ENCODE measurements around the gene NHLRC4.

The NHLRC4 gene

DNA sequence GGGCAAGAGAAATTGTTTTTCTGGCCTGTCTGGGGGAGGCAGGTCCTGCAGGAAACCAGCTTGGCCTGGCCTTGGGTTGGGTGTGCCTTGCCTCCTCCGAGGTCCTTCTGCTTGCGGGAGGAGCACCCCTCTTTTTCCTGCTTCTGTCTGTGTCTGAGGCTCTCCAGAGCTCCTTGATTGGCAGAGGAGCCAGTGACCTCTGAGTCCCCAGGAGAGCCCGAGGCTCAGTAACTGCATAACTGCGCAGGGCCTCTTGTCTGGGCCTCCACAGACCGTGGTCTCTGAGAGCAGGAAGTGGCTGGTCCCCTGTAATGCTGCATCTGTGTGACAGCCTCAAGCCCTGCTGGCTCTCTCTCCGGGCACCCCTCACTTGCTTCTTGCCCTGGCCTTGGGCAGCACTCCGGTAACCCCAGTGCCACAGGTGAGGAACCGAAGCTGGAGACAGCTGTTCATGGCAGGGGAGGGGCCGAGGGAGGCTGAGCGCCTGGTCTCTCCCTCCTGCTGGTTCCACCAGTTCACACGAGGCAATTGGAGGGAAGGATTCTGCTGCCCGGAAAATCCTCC, 37.7 kb upstream of the NHLRC4 start (continued):
- TF ChIP-seq, protein P1, sequence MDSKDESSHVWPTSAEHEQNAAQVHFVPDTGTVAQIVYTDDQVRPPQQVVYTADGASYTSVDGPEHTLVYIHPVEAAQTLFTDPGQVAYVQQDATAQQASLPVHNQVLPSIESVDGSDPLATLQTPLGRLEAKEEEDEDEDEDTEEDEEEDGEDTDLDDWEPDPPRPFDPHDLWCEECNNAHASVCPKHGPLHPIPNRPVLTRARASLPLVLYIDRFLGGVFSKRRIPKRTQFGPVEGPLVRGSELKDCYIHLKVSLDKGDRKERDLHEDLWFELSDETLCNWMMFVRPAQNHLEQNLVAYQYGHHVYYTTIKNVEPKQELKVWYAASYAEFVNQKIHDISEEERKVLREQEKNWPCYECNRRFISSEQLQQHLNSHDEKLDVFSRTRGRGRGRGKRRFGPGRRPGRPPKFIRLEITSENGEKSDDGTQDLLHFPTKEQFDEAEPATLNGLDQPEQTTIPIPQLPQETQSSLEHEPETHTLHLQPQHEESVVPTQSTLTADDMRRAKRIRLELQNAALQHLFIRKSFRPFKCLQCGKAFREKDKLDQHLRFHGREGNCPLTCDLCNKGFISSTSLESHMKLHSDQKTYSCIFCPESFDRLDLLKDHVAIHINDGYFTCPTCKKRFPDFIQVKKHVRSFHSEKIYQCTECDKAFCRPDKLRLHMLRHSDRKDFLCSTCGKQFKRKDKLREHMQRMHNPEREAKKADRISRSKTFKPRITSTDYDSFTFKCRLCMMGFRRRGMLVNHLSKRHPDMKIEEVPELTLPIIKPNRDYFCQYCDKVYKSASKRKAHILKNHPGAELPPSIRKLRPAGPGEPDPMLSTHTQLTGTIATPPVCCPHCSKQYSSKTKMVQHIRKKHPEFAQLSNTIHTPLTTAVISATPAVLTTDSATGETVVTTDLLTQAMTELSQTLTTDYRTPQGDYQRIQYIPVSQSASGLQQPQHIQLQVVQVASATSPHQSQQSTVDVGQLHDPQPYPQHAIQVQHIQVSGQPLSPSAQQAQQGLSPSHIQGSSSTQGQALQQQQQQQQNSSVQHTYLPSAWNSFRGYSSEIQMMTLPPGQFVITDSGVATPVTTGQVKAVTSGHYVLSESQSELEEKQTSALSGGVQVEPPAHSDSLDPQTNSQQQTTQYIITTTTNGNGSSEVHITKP (tag by site-specific recombination; IDR thresholded peaks at IDR 0.05), result 0 out of 2 replicates have a peak, but pooled peaks have one; percentile 14
- TF ChIP-seq ZNF626 (tag by site-specific recombination; IDR thresholded peaks at IDR 0.05) (no peak), ZNF658 (tag by site-specific recombination; IDR thresholded peaks at IDR 0.05) (no peak), ZNF76 (tag by site-specific recombination; IDR thresholded peaks at IDR 0.05; ENCODE audit: borderline replicate concordance, low read depth) (no peak), KLF16 (tag by site-specific recombination; IDR thresholded peaks at IDR 0.05) (no peak)
- TF ChIP-seq, protein P2, sequence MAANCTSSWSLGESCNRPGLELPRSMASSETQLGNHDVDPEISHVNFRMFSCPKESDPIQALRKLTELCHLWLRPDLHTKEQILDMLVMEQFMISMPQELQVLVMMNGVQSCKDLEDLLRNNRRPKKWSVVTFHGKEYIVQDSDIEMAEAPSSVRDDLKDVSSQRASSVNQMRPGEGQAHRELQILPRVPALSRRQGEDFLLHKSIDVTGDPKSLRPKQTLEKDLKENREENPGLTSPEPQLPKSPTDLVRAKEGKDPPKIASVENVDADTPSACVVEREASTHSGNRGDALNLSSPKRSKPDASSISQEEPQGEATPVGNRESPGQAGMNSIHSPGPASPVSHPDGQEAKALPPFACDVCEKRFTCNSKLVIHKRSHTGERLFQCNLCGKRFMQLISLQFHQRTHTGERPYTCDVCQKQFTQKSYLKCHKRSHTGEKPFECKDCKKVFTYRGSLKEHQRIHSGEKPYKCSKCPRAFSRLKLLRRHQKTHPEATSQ (tag by site-specific recombination; IDR thresholded peaks at IDR 0.05), result no peak

DNA sequence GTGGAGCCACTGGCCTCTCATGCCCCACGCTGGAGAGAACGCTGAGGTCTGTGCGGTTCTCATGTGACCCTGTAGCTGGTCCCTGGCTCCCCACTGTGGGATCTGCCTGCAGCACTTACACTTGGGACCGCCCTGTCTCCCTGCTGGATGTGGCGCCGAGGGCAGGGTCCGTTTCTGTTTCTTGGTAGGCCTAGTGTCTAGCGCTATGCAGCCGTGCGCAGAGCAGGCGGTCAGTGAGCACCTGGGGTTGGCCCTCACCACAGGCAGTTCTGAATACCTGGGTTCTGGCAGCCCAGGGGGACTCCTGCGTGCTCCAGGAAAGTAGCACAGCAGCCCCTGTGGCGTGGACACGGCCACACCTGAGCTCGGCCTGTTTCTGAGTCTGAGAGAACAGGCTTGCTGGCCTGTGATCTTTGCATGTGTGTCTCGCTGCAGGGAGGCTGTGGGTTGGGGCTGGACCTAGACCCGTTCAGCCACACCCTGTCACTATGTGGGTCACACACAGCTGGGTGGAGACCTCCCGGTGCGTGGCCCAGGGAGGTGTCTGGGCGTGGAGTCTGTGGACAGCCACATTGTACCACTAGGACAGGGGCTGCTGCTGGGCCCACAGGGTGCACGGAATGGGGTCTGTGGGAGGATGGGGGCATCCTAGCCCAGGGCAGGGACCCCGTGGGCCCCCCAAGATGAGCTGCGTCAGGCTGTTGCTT, 36.5 kb upstream of the NHLRC4 start:
- CTCF ChIA-PET, result interaction anchor here (0.6 kb wide), 1 partner anchor 129 kb away, joined by 4 read pairs; no protein-coding TSS in a partner anchor
- H3K27ac ChIP-seq (ENCODE audit: extremely low read depth, low read depth, low read length), result no peak overlapping the region
- H3K4me1 ChIP-seq (ENCODE audit: control insufficient read depth, insufficient read depth, low read length), result peaks cover 8% of the 10 kb centered on the region
- no peaks in the 10 kb centered on the region for H3K9me3 ChIP-seq (ENCODE audit: control insufficient read depth, insufficient read depth, low read depth, low read length)
- peaks cover 0 to 26% of the 10 kb centered on the region in 2 experiments; a peak in 2 of 3 replicates for H3K36me3 ChIP-seq (ENCODE audit: control insufficient read depth in 2 of 2, insufficient read depth in 1 of 2, low read length in 2 of 2)
- POLR2A ChIA-PET, result no interaction called here
- H3K4me3 ChIP-seq (ENCODE audit: low read depth, low read length), result no peak overlapping the region
- no peak for TF ChIP-seq ZNF837 (tag by site-specific recombination; IDR thresholded peaks at IDR 0.05)
- no peak for TF ChIP-seq ZNF302 (tag by site-specific recombination; IDR thresholded peaks at IDR 0.05; ENCODE audit: low read depth)
- TF ChIP-seq, protein P3, sequence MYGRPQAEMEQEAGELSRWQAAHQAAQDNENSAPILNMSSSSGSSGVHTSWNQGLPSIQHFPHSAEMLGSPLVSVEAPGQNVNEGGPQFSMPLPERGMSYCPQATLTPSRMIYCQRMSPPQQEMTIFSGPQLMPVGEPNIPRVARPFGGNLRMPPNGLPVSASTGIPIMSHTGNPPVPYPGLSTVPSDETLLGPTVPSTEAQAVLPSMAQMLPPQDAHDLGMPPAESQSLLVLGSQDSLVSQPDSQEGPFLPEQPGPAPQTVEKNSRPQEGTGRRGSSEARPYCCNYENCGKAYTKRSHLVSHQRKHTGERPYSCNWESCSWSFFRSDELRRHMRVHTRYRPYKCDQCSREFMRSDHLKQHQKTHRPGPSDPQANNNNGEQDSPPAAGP (tag by site-specific recombination; IDR thresholded peaks at IDR 0.05), result no peak
- no peak for TF ChIP-seq ZNF426 (tag by site-specific recombination; IDR thresholded peaks at IDR 0.05)
- no peak for TF ChIP-seq ZBTB17 (tag by site-specific recombination; IDR thresholded peaks at IDR 0.05)
- no peak for TF ChIP-seq ZNF677 (tag by site-specific recombination; IDR thresholded peaks at IDR 0.05)
- TF ChIP-seq ZIC2 (tag by site-specific recombination; IDR thresholded peaks at IDR 0.05), result 0 out of 2 replicates have a peak, but pooled peaks have one; percentile 14
- TF ChIP-seq ZNF48 (tag by site-specific recombination; IDR thresholded peaks at IDR 0.05), result no peak
- no peak for TF ChIP-seq ZNF585B (tag by site-specific recombination; IDR thresholded peaks at IDR 0.05)
- no peak for TF ChIP-seq ZNF416 (tag by site-specific recombination; IDR thresholded peaks at IDR 0.05)
- no peak for TF ChIP-seq ZNF660 (tag by site-specific recombination; IDR thresholded peaks at IDR 0.05)
- TF ChIP-seq ZNF140 (tag by site-specific recombination; IDR thresholded peaks at IDR 0.05), result no peak
- TF ChIP-seq, protein P4, sequence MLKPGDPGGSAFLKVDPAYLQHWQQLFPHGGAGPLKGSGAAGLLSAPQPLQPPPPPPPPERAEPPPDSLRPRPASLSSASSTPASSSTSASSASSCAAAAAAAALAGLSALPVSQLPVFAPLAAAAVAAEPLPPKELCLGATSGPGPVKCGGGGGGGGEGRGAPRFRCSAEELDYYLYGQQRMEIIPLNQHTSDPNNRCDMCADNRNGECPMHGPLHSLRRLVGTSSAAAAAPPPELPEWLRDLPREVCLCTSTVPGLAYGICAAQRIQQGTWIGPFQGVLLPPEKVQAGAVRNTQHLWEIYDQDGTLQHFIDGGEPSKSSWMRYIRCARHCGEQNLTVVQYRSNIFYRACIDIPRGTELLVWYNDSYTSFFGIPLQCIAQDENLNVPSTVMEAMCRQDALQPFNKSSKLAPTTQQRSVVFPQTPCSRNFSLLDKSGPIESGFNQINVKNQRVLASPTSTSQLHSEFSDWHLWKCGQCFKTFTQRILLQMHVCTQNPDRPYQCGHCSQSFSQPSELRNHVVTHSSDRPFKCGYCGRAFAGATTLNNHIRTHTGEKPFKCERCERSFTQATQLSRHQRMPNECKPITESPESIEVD (tag by site-specific recombination; IDR thresholded peaks at IDR 0.05), result no peak
- TF ChIP-seq, protein P5, sequence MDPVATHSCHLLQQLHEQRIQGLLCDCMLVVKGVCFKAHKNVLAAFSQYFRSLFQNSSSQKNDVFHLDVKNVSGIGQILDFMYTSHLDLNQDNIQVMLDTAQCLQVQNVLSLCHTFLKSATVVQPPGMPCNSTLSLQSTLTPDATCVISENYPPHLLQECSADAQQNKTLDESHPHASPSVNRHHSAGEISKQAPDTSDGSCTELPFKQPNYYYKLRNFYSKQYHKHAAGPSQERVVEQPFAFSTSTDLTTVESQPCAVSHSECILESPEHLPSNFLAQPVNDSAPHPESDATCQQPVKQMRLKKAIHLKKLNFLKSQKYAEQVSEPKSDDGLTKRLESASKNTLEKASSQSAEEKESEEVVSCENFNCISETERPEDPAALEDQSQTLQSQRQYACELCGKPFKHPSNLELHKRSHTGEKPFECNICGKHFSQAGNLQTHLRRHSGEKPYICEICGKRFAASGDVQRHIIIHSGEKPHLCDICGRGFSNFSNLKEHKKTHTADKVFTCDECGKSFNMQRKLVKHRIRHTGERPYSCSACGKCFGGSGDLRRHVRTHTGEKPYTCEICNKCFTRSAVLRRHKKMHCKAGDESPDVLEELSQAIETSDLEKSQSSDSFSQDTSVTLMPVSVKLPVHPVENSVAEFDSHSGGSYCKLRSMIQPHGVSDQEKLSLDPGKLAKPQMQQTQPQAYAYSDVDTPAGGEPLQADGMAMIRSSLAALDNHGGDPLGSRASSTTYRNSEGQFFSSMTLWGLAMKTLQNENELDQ (tag by site-specific recombination; IDR thresholded peaks at IDR 0.05; ENCODE audit: low read depth), result no peak
- TF ChIP-seq ZXDB (tag by site-specific recombination; IDR thresholded peaks at IDR 0.05), result no peak
- no peak for TF ChIP-seq ZNF112 (tag by site-specific recombination; IDR thresholded peaks at IDR 0.05)
- TF ChIP-seq, protein P6, sequence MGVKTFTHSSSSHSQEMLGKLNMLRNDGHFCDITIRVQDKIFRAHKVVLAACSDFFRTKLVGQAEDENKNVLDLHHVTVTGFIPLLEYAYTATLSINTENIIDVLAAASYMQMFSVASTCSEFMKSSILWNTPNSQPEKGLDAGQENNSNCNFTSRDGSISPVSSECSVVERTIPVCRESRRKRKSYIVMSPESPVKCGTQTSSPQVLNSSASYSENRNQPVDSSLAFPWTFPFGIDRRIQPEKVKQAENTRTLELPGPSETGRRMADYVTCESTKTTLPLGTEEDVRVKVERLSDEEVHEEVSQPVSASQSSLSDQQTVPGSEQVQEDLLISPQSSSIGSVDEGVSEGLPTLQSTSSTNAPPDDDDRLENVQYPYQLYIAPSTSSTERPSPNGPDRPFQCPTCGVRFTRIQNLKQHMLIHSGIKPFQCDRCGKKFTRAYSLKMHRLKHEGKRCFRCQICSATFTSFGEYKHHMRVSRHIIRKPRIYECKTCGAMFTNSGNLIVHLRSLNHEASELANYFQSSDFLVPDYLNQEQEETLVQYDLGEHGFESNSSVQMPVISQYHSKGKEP (tag by site-specific recombination; IDR thresholded peaks at IDR 0.05), result no peak
- no peak for TF ChIP-seq ZNF670 (tag by site-specific recombination; IDR thresholded peaks at IDR 0.05; ENCODE audit: low read depth)

Data from HEK293 (cell line).